HCT116 (cell line): Measurements from ENCODE around the gene IL1F10. TPM values are rescaled to one million over a fixed set of nuclear protein-coding genes. Genes with fewer than 3 reads are reported as not detected.

ENCODE experiments used
- ATAC-seq: fragments of 200-7000 bp; cut with Tn5 transposase; 2 replicates; pipeline ENCODE4 v1.9.1; 2020; ENCODE audit warnings: mild to moderate bottlenecking, moderate library complexity
- BruUV-seq: library from RNA; stranded (reverse); fragments of 400-500 nt; replicated peaks from 2 replicates; lab custom pipeline; 2021; lab: Mats Ljungman, UMichigan
- CTCF ChIA-PET: fragments of 300-600 bp; sonication (Branson Sonifier 250); formaldehyde crosslinking; loops from one replicate; lab custom pipeline; 2021; ENCODE audit warnings: antibody characterized with exemption; lab: Charles Lee
- POLR2A ChIA-PET: fragments of 300-600, 350-600 bp; sonication (Branson Sonifier 250); formaldehyde crosslinking; loops from one replicate; lab custom pipeline; 2021; ENCODE audit warnings: antibody characterized with exemption; lab: Charles Lee
- RAD21 ChIA-PET, 2 experiments: fragments of 300-600 bp; sonication (Branson Sonifier 250); formaldehyde crosslinking; loops; one replicate each; lab custom pipeline; 2023; ENCODE audit warnings: low total read pairs in 2 of 2; ENCODE audit not compliant: uncharacterized antibody in 2 of 2, unreplicated experiment in 2 of 2, low non-redundant PET in 1 of 2; lab: Charles Lee
- DNase-seq: peaks from one replicate; pipeline ENCODE4 v3.0.0-alpha.2; 2010; ENCODE audit warnings: low read depth, low spot score
- H2AFZ ChIP-seq: fragments of 200-600 bp; shearing (Covaris generic), sonication (generic); 2 replicates; pipeline ENCODE4 v1.6.1; 2017; ENCODE audit warnings: low read depth, mixed run types, mixed read lengths, antibody characterized with exemption, low read length; ENCODE audit not compliant: poor library complexity, severe bottlenecking
- H3K27ac ChIP-seq: 2 replicates; pipeline ENCODE4 v1.5.1; 2012; ENCODE audit warnings: low read depth, low read length
- H3K27me3 ChIP-seq: fragments of 200-600 bp; sonication (generic); 2 replicates; pipeline ENCODE4 v1.6.1; 2016; ENCODE audit warnings: mixed run types, low read length, mixed read lengths; ENCODE audit not compliant: insufficient read depth
- H3K36me3 ChIP-seq, 2 experiments: fragments of 200-500 bp in 1 of 2; fragments of 200-600 bp in 1 of 2; sonication (Bioruptor generic) in 1 of 2; sonication (generic) in 1 of 2; 2 replicates each; pipeline versions ENCODE4 v1.5.1 to v1.6.1; 2014 to 2016; ENCODE audit warnings: low read length in 2 of 2, inconsistent platforms in 1 of 2, mixed read lengths in 1 of 2, mixed run types in 1 of 2; ENCODE audit not compliant: insufficient read depth in 2 of 2, control insufficient read depth in 1 of 2
- H3K4me1 ChIP-seq, 2 experiments: fragments of 200-600 bp in 1 of 2; sonication (generic) in 1 of 2; 2 replicates each; pipeline versions ENCODE4 v1.5.1 to v1.6.1; 2012 to 2017; ENCODE audit warnings: low read length in 2 of 2, inconsistent platforms in 1 of 2, mild to moderate bottlenecking in 1 of 2, mixed read lengths in 1 of 2, mixed run types in 1 of 2, moderate library complexity in 1 of 2; ENCODE audit not compliant: insufficient read depth in 2 of 2, control insufficient read depth in 1 of 2
- H3K4me2 ChIP-seq: fragments of 200-600 bp; sonication (generic); 2 replicates; pipeline ENCODE4 v1.6.1; 2017; ENCODE audit warnings: mixed run types, low read length, mixed read lengths
- H3K4me3 ChIP-seq, 2 experiments: fragments of 200-600 bp in 1 of 2; sonication (generic) in 1 of 2; replicated peaks in 1 of 2; 2 replicates each; pipeline ENCODE4 v1.5.1; 2011 to 2016; ENCODE audit warnings: low read length in 2 of 2, control low read depth in 1 of 2, low read depth in 1 of 2, mild to moderate bottlenecking in 1 of 2, mixed read lengths in 1 of 2, mixed run types in 1 of 2
- H3K79me2 ChIP-seq: fragments of 200-600 bp; sonication (generic); 2 replicates; pipeline ENCODE4 v1.6.1; 2017; ENCODE audit warnings: mild to moderate bottlenecking, mixed run types, low read length, moderate library complexity, mixed read lengths; ENCODE audit not compliant: insufficient read depth
- H3K9ac ChIP-seq: fragments of 200-600 bp; sonication (generic); 2 replicates; pipeline ENCODE4 v1.6.1; 2016; ENCODE audit warnings: low read length, mixed read lengths
- H3K9me2 ChIP-seq: fragments of 200-600 bp; sonication (generic), shearing (Covaris generic); 2 replicates; pipeline ENCODE4 v1.6.1; 2017; ENCODE audit warnings: mixed run types, mild to moderate bottlenecking, moderate library complexity; ENCODE audit not compliant: insufficient read depth
- H3K9me3 ChIP-seq, 2 experiments: fragments of 200-500 bp in 1 of 2; fragments of 200-600 bp in 1 of 2; sonication (Bioruptor generic) in 1 of 2; sonication (generic) in 1 of 2; 2 replicates each; pipeline ENCODE4 v1.6.1; 2014 to 2017; ENCODE audit warnings: low read length in 2 of 2, mixed read lengths in 2 of 2, inconsistent platforms in 1 of 2, low read depth in 1 of 2, mild to moderate bottlenecking in 1 of 2, mixed run types in 1 of 2, moderate library complexity in 1 of 2; ENCODE audit not compliant: control insufficient read depth in 1 of 2, insufficient read depth in 1 of 2
- H4K20me1 ChIP-seq: fragments of 200-600 bp; sonication (generic), shearing (Covaris generic); 2 replicates; pipeline ENCODE4 v1.6.1; 2017; ENCODE audit warnings: mixed run types, mild to moderate bottlenecking, moderate library complexity; ENCODE audit not compliant: insufficient read depth
- CBX3 ChIP-seq: IDR thresholded peaks from 2 replicates; pipeline ENCODE4 v1.6.1; 2012; ENCODE audit warnings: low read depth
- EGR1 ChIP-seq: IDR thresholded peaks from 2 replicates; pipeline ENCODE4 v1.6.1; 2012; ENCODE audit warnings: low read depth
- ELF1 ChIP-seq: IDR thresholded peaks from 2 replicates; pipeline ENCODE4 v1.6.1; 2012; ENCODE audit warnings: low read depth, borderline replicate concordance
- EZH2 ChIP-seq: fragments of 200-600 bp; sonication (generic); IDR thresholded peaks from 2 replicates; pipeline ENCODE4 v1.6.1; 2017; ENCODE audit warnings: antibody characterized with exemption, mixed run types
- EZH2phosphoT487 ChIP-seq: fragments of 200-600 bp; IDR thresholded peaks from 2 replicates; pipeline ENCODE4 v1.6.1; 2018; ENCODE audit warnings: antibody characterized with exemption, borderline replicate concordance
- FOSL1 ChIP-seq: IDR thresholded peaks from 2 replicates; pipeline ENCODE4 v1.6.1; 2012; ENCODE audit warnings: low read depth
- MAX ChIP-seq: IDR thresholded peaks from 2 replicates; pipeline ENCODE4 v1.6.1; 2012
- POLR2A ChIP-seq: IDR thresholded peaks from 2 replicates; pipeline ENCODE4 v1.7.0; 2011; ENCODE audit warnings: borderline replicate concordance; ENCODE audit not compliant: insufficient read depth, insufficient read length; ENCODE audit errors: extremely low read depth
- POLR2AphosphoS5 ChIP-seq: IDR thresholded peaks from 2 replicates; pipeline ENCODE4 v1.6.1; 2011; ENCODE audit warnings: mild to moderate bottlenecking, low read depth, low read length, moderate library complexity
- RAD21 ChIP-seq: IDR thresholded peaks from 2 replicates; pipeline ENCODE4 v1.6.1; 2012; ENCODE audit warnings: low read depth, mild to moderate bottlenecking
- REST ChIP-seq: IDR thresholded peaks from 2 replicates; pipeline ENCODE4 v1.6.1; 2012; ENCODE audit warnings: low read depth
- SIN3A ChIP-seq: IDR thresholded peaks from 2 replicates; pipeline ENCODE4 v1.6.1; 2012; ENCODE audit warnings: low read depth
- SP1 ChIP-seq: IDR thresholded peaks from 2 replicates; pipeline ENCODE4 v1.6.1; 2012; ENCODE audit warnings: low read depth
- SRF ChIP-seq: IDR thresholded peaks from 2 replicates; pipeline ENCODE4 v1.6.1; 2012; ENCODE audit warnings: low read depth
- TCF7L2 ChIP-seq: IDR thresholded peaks from 2 replicates; pipeline ENCODE4 v1.7.0; 2011; ENCODE audit warnings: borderline replicate concordance, inconsistent platforms; ENCODE audit not compliant: insufficient read depth, insufficient read length; ENCODE audit errors: extremely low read depth
- ZFX ChIP-seq: fragments of 450-650 bp; IDR thresholded peaks from 2 replicates; pipeline ENCODE4 v1.6.1; 2017
- ZNF274 ChIP-seq: fragments of 200-500 bp; sonication (Bioruptor generic); IDR thresholded peaks from 2 replicates; pipeline ENCODE4 v1.6.1; 2014; ENCODE audit warnings: mild to moderate bottlenecking, low read depth, low read length, inconsistent platforms
- intact Hi-C: fragments of 100-400 bp; cut with micrococcal nuclease; formaldehyde crosslinking; loops from 2 replicates; pipeline ENCODE4 v1.10.0; 2022
- total RNA-seq: library from RNA; stranded (reverse); gene quantifications from one replicate; pipeline ENCODE4 v1.2.1, GENCODE V29; 2021; ENCODE audit not compliant: unreplicated experiment
- TF ChIP-seq, protein P1 (sequence below): IDR thresholded peaks from 2 replicates; pipeline ENCODE4 v1.6.1; 2012

Gene IL1F10
- total RNA-seq, 1 experiment from 2014 or later: not detected

DNA sequence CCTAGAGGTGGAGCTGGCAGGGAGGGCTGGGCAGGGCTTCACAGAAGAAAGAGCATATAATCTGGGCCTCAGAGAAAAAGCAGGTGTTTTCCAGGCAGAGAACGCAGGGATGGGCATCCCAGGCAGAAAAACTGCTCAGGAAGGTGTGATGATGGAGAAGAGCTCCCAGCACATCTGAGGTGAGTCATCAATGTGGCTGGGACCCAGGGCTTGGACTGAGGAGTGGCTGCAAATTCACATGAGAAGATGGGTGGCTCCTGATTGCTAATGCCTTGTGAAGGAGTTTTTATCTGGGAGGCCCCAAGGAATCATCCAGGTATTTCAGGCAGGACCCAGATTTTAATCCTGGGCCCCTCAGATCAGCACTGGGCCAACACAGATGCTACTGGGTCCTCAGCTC, 10.2 kb downstream of the IL1F10 start:
- ChIA-PET POLR2A (interaction anchor here (0.5 to 3.3 kb wide), 2 partner anchors 85 to 121 kb away, joined by 3 to 9 read pairs; no protein-coding TSS in a partner anchor), RAD21 (no interaction called here), CTCF (interaction anchor here (0.8 to 2.4 kb wide), 7 partner anchors 10 to 126 kb away, joined by 3 to 16 read pairs (median 5); partner anchors contain the start of gene IL1F10)
- Histone ChIP-seq H3K4me3 (no peak overlapping the region), H3K27me3 (no peaks in the 10 kb centered on the region), H2AFZ (no peak overlapping the region), H4K20me1 (no peaks in the 10 kb centered on the region), H3K9ac (no peak overlapping the region), H3K9me2 (no peaks in the 10 kb centered on the region), H3K4me2 (peak overlapping the region; percentile 48), H3K36me3 (no peaks in the 10 kb centered on the region), H3K4me1 (peaks cover 12 to 26% of the 10 kb centered on the region in 2 experiments), H3K79me2 (no peaks in the 10 kb centered on the region), H3K9me3 (no peaks in the 10 kb centered on the region), H3K27ac (no peak overlapping the region)
- ATAC-seq (peak; percentile 39; the same call in 1 of the 2 replicates), DNase-seq (no peak)
- intact Hi-C loops: no loop called here
- TF ChIP-seq ZFX: no peak
- TF ChIP-seq REST: no peak
- no peak for TF ChIP-seq SP1
- no peak for TF ChIP-seq CBX3
- no peak for TF ChIP-seq ELF1
- no peak for TF ChIP-seq FOSL1
- no peak for TF ChIP-seq POLR2AphosphoS5
- no peak for TF ChIP-seq SRF
- TF ChIP-seq SIN3A: no peak
- no peak for TF ChIP-seq POLR2A
- TF ChIP-seq MAX: no peak
- no peak for TF ChIP-seq EGR1
- TF ChIP-seq, protein P1, sequence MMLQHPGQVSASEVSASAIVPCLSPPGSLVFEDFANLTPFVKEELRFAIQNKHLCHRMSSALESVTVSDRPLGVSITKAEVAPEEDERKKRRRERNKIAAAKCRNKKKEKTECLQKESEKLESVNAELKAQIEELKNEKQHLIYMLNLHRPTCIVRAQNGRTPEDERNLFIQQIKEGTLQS: no peak
- no peak for TF ChIP-seq EZH2
- TF ChIP-seq EZH2phosphoT487: no peak
- no peak for TF ChIP-seq ZNF274
- TF ChIP-seq TCF7L2: no peak
- no peak for TF ChIP-seq RAD21
- no TSS peak for BruUV-seq
